ENCODE results near the gene FERMT3.

Gene FERMT3

GRCh38 chr11:64222651-64223000, 16.1 kb downstream of the FERMT3 start:
- no peak for DNase-seq

GRCh38 chr11:64223001-64223651, 16.6 kb downstream of the FERMT3 start:
- no peak for DNase-seq

- DNase-seq, result no peak
Observed at GRCh38 chr11:64224151-64224890, 17.8 kb downstream of the FERMT3 start.

DNA sequence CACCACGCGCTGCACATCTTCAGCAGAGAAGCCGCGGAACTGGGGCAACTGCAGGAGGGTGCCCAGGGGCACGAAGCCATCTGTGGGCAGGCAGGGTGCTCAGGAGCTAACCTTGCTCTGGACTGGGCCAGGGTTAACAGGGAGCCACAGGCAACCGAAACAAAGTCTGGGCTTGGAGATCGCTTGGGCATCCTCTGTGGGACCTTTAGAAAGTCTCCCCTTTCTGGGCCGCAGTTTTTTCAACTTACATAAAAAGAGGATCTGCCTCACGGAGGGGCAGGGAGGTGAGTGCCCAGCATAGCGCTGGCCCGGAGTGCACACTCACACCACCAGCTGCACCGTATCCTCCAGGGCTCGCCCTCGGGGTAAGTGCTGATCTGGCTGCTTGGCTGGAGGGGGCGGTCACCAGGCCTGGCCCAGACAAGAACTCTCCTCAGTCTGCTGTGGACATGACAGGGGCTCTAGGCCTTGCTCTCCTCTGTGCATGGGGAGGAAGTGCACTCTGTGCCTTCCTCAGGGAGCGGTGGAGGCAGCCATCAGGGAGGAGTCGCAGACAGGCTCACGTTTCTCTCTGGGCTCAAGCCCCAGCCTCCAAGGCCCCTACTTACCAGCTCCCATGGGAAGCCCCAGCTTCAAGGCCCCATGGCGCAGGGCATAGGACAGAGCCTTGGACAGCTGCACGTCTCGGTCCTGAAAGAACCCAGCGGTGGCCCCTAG, 18.5 kb downstream of the FERMT3 start:
- DNase-seq, result peak; percentile 56

DNA sequence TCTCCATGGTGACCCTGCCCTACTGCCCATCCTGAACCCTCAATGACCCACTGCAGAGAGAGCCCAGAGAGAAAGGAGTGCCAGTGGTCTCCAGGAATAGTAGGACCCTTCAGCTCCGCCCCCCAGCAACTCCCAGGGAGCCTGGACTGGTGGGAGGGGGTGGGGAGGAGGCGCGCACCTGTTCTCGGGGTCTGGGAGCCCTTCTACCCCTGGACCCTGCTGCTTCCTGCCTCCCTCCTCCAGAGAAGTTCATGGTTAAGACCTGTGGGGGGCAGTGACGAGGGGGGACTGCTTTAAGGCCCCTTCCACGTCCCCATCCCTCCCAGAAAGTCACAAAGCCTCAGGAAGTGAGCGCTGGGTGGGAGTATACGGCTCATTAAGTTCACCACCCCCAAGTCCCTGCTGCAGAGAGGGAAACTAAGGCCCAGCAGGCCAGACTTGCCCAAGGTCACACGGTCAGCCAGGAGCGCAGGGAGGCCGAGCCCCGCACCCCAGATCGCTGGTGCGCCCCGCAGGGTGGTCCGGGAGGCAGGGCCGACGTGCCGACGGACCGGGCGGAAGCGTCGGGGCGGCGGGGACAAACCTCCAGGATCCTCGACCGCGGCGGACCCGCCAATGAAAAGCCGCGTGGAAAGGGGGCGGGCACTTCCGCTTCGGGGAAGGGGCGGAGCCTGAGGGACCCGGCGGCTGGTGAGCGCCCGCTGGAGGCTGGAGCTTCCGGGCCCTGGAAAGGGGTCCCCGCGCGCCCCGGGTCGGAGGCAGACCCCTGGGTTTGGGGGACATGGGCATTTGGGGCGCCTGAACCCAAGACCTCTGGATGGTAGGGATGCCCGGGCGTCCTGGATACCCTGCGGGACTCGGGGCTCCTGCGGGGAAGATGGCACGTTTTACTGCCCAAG, 19.3 kb downstream of the FERMT3 start, which contains the start of the genes NUDT22 and TRPT1:
Gene NUDT22 (plus strand): TSS at position 667 of the 899 bp plus-strand sequence. CDS start 379 bp downstream, outside the sequence.
Gene TRPT1 (minus strand): TSS at position 579 of the 899 bp plus-strand sequence. CDS start 326 bp downstream, at position 253.
- DNase-seq, result peak; percentile 96

- peak; percentile 81 for DNase-seq
Observed at GRCh38 chr11:64226507-64227051, 20.1 kb downstream of the FERMT3 start.

DNA sequence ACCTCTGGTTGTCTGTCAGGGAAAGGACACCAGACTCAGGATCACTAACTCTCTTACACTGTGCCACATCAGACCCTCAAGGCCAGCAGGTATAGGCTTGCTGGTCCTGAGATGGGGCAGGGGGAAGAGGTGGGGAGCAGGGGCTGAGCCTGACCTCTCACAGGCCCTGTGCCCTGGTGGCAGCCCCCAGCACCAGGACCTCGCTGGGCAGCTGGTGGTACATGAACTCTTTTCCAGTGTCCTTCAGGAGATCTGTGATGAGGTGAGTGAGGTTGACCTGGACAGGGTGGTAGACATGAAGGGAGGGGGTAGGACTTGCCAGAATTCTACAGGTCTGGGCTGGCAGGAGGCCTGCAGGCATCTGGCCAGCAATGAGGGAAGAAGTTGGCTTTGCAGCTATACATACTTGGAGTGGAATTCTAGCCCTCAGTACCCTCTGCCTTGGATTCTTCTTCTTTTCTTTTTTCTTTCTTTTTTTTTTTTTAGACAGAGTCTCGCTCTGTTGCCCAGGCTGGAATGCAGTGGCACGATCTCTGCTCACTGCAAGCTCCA, 21.0 kb downstream of the FERMT3 start:
- no peak for DNase-seq

DNA sequence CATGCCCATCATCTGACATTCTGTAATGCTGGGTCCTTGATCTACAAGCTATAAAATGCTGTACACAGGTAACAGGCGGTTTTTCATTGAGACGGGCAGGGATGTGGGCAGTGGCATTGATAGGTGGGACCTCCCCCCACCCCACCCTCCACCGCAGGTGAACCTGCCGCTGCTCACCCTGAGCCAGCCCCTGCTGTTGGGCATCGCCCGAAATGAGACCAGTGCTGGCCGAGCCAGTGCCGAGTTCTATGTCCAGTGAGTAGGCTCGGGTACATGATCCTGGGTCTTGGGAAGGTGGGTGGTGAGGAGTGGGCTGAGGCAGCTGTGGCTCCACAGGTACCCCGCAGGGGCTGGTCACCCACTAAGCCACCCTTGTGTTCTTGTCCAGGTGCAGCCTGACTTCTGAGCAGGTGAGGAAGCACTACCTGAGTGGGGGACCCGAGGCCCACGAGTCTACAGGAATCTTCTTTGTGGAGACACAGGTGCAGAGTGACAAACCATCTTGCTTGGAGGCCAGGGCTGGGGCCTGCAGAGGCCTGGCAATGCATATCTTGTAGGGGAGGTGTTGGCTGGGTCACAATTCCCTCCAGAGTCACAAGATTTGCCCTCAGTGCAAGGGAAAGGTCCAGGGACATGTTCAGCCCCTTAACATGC, 22.7 kb downstream of the FERMT3 start:
- no peak for DNase-seq

DNA sequence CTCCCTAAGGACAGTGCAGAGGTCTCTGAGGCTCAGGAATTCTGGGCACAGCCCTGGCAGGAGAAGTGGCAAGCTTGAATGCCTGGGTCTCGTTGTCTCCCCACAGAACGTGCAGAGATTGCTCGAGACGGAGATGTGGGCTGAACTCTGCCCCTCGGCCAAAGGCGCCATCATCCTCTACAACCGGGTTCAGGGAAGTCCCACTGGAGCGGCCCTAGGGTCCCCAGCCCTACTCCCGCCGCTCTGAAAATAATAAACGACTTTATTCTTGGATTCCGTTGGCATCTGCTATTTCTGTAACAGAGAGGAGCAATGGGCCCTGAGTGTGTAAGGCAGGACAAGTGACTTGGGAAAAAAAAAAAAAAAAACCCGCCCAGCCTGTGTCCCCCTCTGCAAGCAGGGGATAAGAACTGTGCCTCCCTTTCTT, 23.2 kb downstream of the FERMT3 start:
- no peak for DNase-seq

DNA sequence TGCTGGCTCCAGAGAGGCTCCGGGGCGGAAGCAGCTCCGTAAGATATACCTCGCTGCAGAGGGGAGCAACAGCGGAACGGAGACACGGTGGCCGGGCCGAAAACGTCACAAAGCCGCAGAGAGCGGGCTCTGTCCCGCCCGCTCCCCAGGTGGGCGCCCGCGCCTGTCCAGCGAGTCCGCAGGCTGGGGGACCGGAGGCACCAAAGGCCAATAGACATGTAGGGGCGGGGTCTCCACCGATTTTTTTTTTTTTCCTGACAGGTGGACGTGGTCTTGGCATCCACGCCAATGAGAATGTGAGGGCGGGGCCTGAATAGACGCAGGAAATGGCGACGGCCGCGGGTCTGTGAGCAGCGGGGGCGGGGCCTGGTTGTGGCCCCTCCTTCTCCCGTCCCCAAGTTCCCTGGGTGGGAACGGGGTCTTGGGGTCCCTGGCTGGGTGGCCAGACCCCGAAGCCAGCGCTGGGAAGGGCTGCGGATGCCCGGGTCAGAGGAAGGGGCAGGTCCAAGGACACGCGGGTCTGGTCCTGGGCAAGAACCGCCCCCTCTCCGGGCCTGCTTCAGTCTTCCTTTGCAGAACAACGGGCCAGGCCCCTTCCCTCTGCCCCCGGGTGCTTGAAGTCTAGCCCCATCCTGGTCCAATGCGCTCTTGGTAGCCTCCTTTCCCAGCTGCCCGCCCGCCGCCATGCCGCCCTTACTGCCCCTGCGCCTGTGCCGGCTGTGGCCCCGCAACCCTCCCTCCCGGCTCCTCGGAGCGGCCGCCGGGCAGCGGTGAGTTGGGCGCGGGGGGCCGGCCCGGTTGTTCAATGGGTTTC, 23.9 kb downstream of the FERMT3 start, which contains the start of gene DNAJC4:
Gene DNAJC4 (plus strand): TSS at position 378 of the 814 bp plus-strand sequence. CDS start 307 bp downstream, at position 685.
- DNase-seq, result peak; percentile 99

- DNase-seq, result peak; percentile 64
Observed at GRCh38 chr11:64230985-64231365, 24.5 kb downstream of the FERMT3 start.

DNA sequence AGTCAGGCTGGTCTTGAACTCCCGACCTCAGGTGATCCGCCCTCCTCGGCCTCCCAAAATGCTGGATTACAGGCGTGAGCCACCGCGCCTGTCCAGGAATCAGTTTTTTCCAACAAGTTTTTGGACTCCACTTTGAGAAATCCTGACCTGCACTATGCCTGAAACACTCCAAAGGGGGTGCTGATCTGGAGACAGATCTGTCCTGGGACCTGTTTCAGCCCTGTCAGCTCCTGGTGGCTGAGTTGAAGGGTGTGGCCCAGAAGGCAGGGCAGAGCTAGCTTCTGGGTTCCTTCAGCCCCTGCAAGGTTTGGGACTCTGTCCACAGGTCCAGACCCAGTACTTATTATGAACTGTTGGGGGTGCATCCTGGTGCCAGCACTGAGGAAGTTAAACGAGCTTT, 25.0 kb downstream of the FERMT3 start:
- no peak for DNase-seq

- DNase-seq, result no peak
Observed at GRCh38 chr11:64232182-64232966, 25.9 kb downstream of the FERMT3 start.

DNA sequence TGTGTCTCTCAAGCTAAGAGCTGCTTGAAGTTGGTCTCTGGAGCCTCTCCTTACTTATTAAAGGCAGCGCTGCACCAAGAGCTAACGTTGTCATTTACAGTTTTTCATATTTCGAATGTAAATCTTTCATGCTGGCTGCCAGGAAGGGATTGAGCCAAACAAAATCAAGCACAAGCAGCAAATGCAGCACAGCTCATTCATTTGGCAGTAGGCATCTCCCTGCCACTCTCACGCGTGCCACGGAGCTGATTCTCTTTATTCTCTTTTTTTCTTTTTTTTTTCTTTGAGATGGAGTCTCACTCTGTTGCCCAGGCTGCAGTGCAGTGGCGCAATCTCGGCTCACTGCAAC, 26.4 kb downstream of the FERMT3 start:
- no peak for DNase-seq

- DNase-seq, result peak; percentile 88
Observed at GRCh38 chr11:64233913-64234586, 27.5 kb downstream of the FERMT3 start, which contains the start of gene VEGFB. TSS of gene VEGFB (plus strand) at chr11:64234584. CDS start at chr11:64234834, 250 bp downstream.

DNA sequence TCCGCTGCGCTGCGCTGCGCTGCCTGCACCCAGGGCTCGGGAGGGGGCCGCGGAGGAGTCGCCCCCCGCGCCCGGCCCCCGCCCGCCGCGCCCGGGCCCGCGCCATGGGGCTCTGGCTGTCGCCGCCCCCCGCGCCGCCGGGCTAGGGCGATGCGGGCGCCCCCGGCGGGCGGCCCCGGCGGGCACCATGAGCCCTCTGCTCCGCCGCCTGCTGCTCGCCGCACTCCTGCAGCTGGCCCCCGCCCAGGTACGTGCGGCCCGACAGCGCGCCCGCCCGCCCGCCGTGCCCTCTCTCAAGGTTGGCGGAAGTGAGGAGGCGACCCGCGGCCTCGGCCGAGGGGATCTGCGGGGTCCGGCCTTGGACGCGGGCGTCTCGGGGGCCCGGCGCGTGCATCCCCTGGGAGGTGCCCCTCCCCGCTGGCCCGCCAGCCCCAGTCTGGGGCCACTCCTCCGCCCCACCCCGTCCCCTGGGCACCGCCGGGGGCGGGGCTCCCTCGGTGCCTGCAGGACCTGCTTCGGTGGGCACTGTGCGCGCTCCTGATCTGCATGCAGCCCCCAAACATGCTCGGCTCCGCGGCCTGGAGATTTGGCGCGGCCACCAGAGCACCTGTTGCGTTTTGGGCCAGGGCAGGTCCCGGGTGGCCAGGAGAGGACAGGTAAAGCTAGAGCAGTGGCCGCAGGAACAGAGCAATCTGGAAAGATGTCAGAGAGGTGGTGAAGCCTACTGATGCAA, 28.3 kb downstream of the FERMT3 start:
- DNase-seq, result peak; percentile 83

DNA sequence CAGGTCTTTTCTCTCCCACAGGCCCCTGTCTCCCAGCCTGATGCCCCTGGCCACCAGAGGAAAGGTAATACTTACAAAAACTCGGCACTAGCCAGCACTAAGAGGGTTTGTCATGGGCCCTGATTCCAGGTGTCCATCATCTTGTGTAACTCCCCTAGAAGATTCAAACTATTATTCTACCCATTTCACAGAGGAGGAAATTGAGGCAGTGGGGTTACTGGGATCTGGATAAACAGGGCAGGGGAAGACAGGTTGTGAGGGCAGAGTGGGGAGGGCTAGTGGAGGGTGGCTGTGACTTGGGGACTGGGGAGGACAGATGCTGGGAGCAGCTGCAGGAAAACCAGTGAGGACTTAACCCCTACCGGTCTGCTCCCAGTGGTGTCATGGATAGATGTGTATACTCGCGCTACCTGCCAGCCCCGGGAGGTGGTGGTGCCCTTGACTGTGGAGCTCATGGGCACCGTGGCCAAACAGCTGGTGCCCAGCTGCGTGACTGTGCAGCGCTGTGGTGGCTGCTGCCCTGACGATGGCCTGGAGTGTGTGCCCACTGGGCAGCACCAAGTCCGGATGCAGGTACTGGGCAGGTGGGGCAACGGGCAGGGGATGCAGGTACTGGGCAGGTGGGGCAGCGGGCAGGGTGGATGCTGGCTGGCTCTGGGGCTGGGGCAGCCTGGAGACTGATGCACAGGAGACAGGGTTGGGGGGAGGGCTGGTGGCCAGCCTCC, 29.1 kb downstream of the FERMT3 start:
- DNase-seq, result peak; percentile 58

All from NCI-H69 (cell line).